ENCODE measurements around the gene ADGRG7. TPM values are rescaled to one million over a fixed set of nuclear protein-coding genes. Genes with fewer than 3 reads are reported as not detected.

ADGRG7 gene
- total and polyA plus RNA-seq, 2 donors (not counting 1 experiment from before 2014, with no cell fraction given): not detected

GRCh38 chr3:100744671-100745070 is 135.3 kb downstream of the ADGRG7 start:
- intact Hi-C loops (cut with micrococcal nuclease): no loop called here
- peaks cover 4 to 70% of the 10 kb centered on the region in 2 experiments for H3K36me3 ChIP-seq (replicated peaks in 1 of 2; ENCODE audit: control extremely low read depth in 1 of 2, control insufficient read depth in 1 of 2, extremely low read depth in 1 of 2, insufficient read depth in 2 of 2, low read length in 1 of 2)
- H3K9me3 ChIP-seq (ENCODE audit: control extremely low read depth in 1 of 3, control insufficient read depth in 2 of 3, insufficient read depth in 1 of 3, low read length in 2 of 3): no peaks in the 10 kb centered on the region

More at GRCh38 chr3:100744671-100745070, 135.3 kb downstream of the ADGRG7 start:
- H3K4me1 ChIP-seq (ENCODE audit: control insufficient read depth in 2 of 2, insufficient read depth in 2 of 2, low read length in 2 of 2): no peaks in the 10 kb centered on the region
- no peak overlapping the region for H3K9ac ChIP-seq (ENCODE audit: low read length)
- no peak overlapping the region for H3K4me2 ChIP-seq (replicated peaks; ENCODE audit: low read depth, low read length, poor library complexity, severe bottlenecking)
- TF ChIP-seq CTCF (IDR thresholded peaks at IDR 0.05) (no peak), EZH2 (IDR thresholded peaks at IDR 0.05; ENCODE audit: borderline replicate concordance, insufficient read depth, low read depth, low read length, poor library complexity, severe bottlenecking) (no peak)
- H3K4me3 ChIP-seq (ENCODE audit: control extremely low read depth in 1 of 5, extremely low read depth in 1 of 5, insufficient read depth in 1 of 5, low read depth in 2 of 5, low read length in 4 of 5): no peak overlapping the region
- H4K20me1 ChIP-seq (ENCODE audit: control insufficient read depth, insufficient read depth, low read length, poor library complexity, severe bottlenecking): peaks cover 5% of the 10 kb centered on the region
- DNase-seq: no peak
- no CpG with 5 or more reads among the region's 2 CpGs for WGBS (ENCODE audit: insufficient coverage)
- ChIA-PET POLR2A (no interaction called here), CTCF (no interaction called here)
- ATAC-seq (ENCODE audit: low read depth): no peak
- H3K79me2 ChIP-seq (ENCODE audit: control insufficient read depth, insufficient read depth, low read length): no peaks in the 10 kb centered on the region
- no peak overlapping the region for H3K27ac ChIP-seq (ENCODE audit: low read length in 2 of 2)
- no peaks in the 10 kb centered on the region for H3K4me1 Mint-ChIP-seq
- H3K27me3 Mint-ChIP-seq: no peaks in the 10 kb centered on the region
- H3K27ac Mint-ChIP-seq: no peak overlapping the region
- no peak overlapping the region for H3K4me3 Mint-ChIP-seq
- H2AFZ ChIP-seq (ENCODE audit: insufficient read depth, low read depth, low read length, poor library complexity, severe bottlenecking): no peak overlapping the region
- H3K9me3 Mint-ChIP-seq (ENCODE audit: insufficient read depth): no peaks in the 10 kb centered on the region
- H3K27me3 ChIP-seq (replicated peaks in 1 of 4; ENCODE audit: control extremely low read depth in 1 of 4, control insufficient read depth in 3 of 4, insufficient read depth in 4 of 4, low read length in 3 of 4): no peaks in the 10 kb centered on the region

Small RNA genes within 50 kb of the gene (small RNA-seq; reads per million reads assigned to genes)
- gene RF00322 (ENCODE audit: insufficient read length, low read depth, low replicate concordance): not detected

Other genes starting within 250 kb of the ADGRG7 start
- 28.8 and 30.0 TPM in 2 replicates for gene TOMM70, start 208.5 kb upstream of the ADGRG7 start, total RNA-seq
- 6.9 and 7.2 TPM in 2 replicates for gene TOMM70, start 208.5 kb upstream of the ADGRG7 start, polyA plus RNA-seq
- gene LNP1, start 208.1 kb upstream of the ADGRG7 start, total RNA-seq: 1.6 and 1.9 TPM in 2 replicates
- gene LNP1, start 208.1 kb upstream of the ADGRG7 start, polyA plus RNA-seq: 0.39 and 0.94 TPM in 2 replicates
- 0.15 and 0.20 TPM in 2 replicates for gene TMEM45A, start 117.0 kb upstream of the ADGRG7 start, total RNA-seq
- gene TMEM45A, start 117.0 kb upstream of the ADGRG7 start, polyA plus RNA-seq: 0.04 TPM in 1 of 2 replicates, not detected in the other
- 44.0 and 51.6 TPM in 2 replicates for gene TFG, start 99.9 kb downstream of the ADGRG7 start, total RNA-seq
- 40.3 and 41.3 TPM in 2 replicates for gene TFG, start 99.9 kb downstream of the ADGRG7 start, polyA plus RNA-seq